ENCODE results near the gene DUSP1. TPM values are rescaled to one million over a fixed set of nuclear protein-coding genes. Genes with fewer than 3 reads are reported as not detected.
A peak's percentile ranks its signal among the peaks of the same experiment; 100 is the strongest.

The DUSP1 gene
- total and polyA plus RNA-seq, 7 donors, result 99.9 to 1,033 (median 449) TPM

GRCh38 chr5:172798422-172799215 lies 27.6 kb upstream of the DUSP1 start:
- Histone ChIP-seq H3K27ac (peak overlapping the region; percentile 71 to 87 (median 76)), H3K27me3 (no peaks in the 10 kb centered on the region), H3K36me3 (no peaks in the 10 kb centered on the region), H3K4me3 (no peak overlapping the region), H3K4me1 (peaks cover 0 to 59% (median 24%) of the 10 kb centered on the region in 4 donors), H3K9me3 (no peaks in the 10 kb centered on the region)
- intact Hi-C loops (cut with DNase I), result no loop called here
- WGBS, 2 donors, result 78 to 83% methylated on average over 14 of the region's 14 CpGs
- TF ChIP-seq CTCF (IDR thresholded peaks at IDR 0.05), result no peak
- peak in 1 of 4 donors; percentile 17 for TF ChIP-seq EP300 (IDR thresholded peaks at IDR 0.05)
- TF ChIP-seq POLR2AphosphoS5 (IDR thresholded peaks at IDR 0.05), result peak; percentile 15 to 79 (median 27)
- DNase-seq, result peak; percentile 84

GRCh38 chr5:172797771-172798191 lies 26.8 kb upstream of the DUSP1 start:
- peak; percentile 53 for DNase-seq
- Histone ChIP-seq H3K4me1 (peaks cover 0 to 57% (median 24%) of the 10 kb centered on the region in 4 donors), H3K27ac (peak overlapping the region; percentile 71 to 87 (median 76)), H3K4me3 (no peak overlapping the region), H3K9me3 (no peaks in the 10 kb centered on the region), H3K36me3 (no peaks in the 10 kb centered on the region), H3K27me3 (no peaks in the 10 kb centered on the region)
- TF ChIP-seq CTCF (IDR thresholded peaks at IDR 0.05) (no peak), POLR2A (IDR thresholded peaks at IDR 0.05) (no peak), POLR2AphosphoS5 (IDR thresholded peaks at IDR 0.05) (no peak), EP300 (IDR thresholded peaks at IDR 0.05) (no peak)
- 71 to 78% methylated on average over 5 of the region's 5 CpGs for WGBS, 2 donors
- intact Hi-C loops (cut with DNase I), result no loop called here

- peak overlapping the region; percentile 74 to 87 (median 81) for H3K27ac ChIP-seq
- no peaks in the 10 kb centered on the region for H3K36me3 ChIP-seq
- H3K4me3 ChIP-seq, result no peak overlapping the region
- H3K9me3 ChIP-seq, result no peaks in the 10 kb centered on the region
- TF ChIP-seq POLR2AphosphoS5 (IDR thresholded peaks at IDR 0.05) (no peak), EP300 (IDR thresholded peaks at IDR 0.05) (no peak), POLR2A (IDR thresholded peaks at IDR 0.05) (no peak), CTCF (IDR thresholded peaks at IDR 0.05) (no peak)
- no peaks in the 10 kb centered on the region for H3K27me3 ChIP-seq
- DNase-seq, result no peak
- H3K4me1 ChIP-seq, result peaks cover 0 to 47% (median 23%) of the 10 kb centered on the region in 4 donors
- intact Hi-C loops (cut with DNase I), result no loop called here
- WGBS, 2 donors, result 94 to 96% methylated on average over 6 of the region's 6 CpGs
These were observed 25.3 kb upstream of the DUSP1 start for GRCh38 chr5:172796306-172796705.

GRCh38 chr5:172795318-172795977 lies 24.5 kb upstream of the DUSP1 start:
- H3K4me3 ChIP-seq, result no peak overlapping the region
- H3K9me3 ChIP-seq, result no peaks in the 10 kb centered on the region
- no peaks in the 10 kb centered on the region for H3K36me3 ChIP-seq
- H3K27ac ChIP-seq, result peak overlapping the region; percentile 74 to 87 (median 81)
- intact Hi-C loops (cut with DNase I), result no loop called here
- peaks cover 0 to 41% (median 23%) of the 10 kb centered on the region in 4 donors for H3K4me1 ChIP-seq
- TF ChIP-seq CTCF (IDR thresholded peaks at IDR 0.05) (no peak), POLR2A (IDR thresholded peaks at IDR 0.05) (no peak), POLR2AphosphoS5 (IDR thresholded peaks at IDR 0.05) (peak; percentile 82 to 96 (median 86)), EP300 (IDR thresholded peaks at IDR 0.05) (peak; percentile 29 to 97 (median 68))
- DNase-seq, result peak; percentile 98
- 70 to 80% methylated on average over 13 of the region's 13 CpGs for WGBS, 2 donors
- no peaks in the 10 kb centered on the region for H3K27me3 ChIP-seq
